Nephron (organoid): ENCODE results near the gene FOXP2.

Source experiments
- H3K27ac Mint-ChIP-seq, 3 experiments: 2 replicates each; pipeline ENCODE4 v1.8.0; 2020; ENCODE audit warnings: mixed read lengths in 3 of 3, mild to moderate bottlenecking in 2 of 3, moderate library complexity in 1 of 3
- H3K27me3 Mint-ChIP-seq: 2 replicates; pipeline ENCODE4 v1.8.0; 2021; ENCODE audit warnings: low read depth, mild to moderate bottlenecking, moderate library complexity, mixed read lengths
- H3K36me3 Mint-ChIP-seq: 2 replicates; pipeline ENCODE4 v1.8.0; 2020; ENCODE audit warnings: low read depth, mixed read lengths
- H3K4me1 Mint-ChIP-seq: 2 replicates; pipeline ENCODE4 v1.8.0; 2020; ENCODE audit warnings: mixed read lengths
- H3K4me3 Mint-ChIP-seq, 3 experiments: 2 replicates each; pipeline ENCODE4 v1.8.0; 2020; ENCODE audit warnings: mild to moderate bottlenecking in 3 of 3, mixed read lengths in 3 of 3, moderate library complexity in 2 of 3
- H3K9me3 Mint-ChIP-seq: 2 replicates; pipeline ENCODE4 v1.8.0; 2020; ENCODE audit warnings: mixed read lengths
- CTCF ChIP-seq, 3 experiments: fragments of 200-600 bp; sonication (generic); IDR thresholded peaks; one replicate each; pipeline ENCODE4 v1.5.0; 2021; ENCODE audit warnings: antibody characterized with exemption in 3 of 3; ENCODE audit not compliant: unreplicated experiment in 3 of 3

Gene FOXP2

GRCh38 chr7:114522081-114522480, 107.5 kb downstream of the FOXP2 start:
- Mint-ChIP-seq H3K27ac (peak overlapping the region in 2 of 3 experiments; percentile 11 to 39), H3K27me3 (no peaks in the 10 kb centered on the region), H3K4me3 (no peak overlapping the region), H3K9me3 (peaks cover 9% of the 10 kb centered on the region), H3K4me1 (peaks cover 6% of the 10 kb centered on the region), H3K36me3 (peaks cover 4% of the 10 kb centered on the region)
- no peak for TF ChIP-seq CTCF (IDR thresholded peaks at IDR 0.05; ENCODE audit: unreplicated experiment in 3 of 3)

- H3K27me3 Mint-ChIP-seq, result no peaks in the 10 kb centered on the region
- peaks cover 26% of the 10 kb centered on the region for H3K4me1 Mint-ChIP-seq
- peak overlapping the region; percentile 1 to 61 (median 34) for H3K27ac Mint-ChIP-seq
- no peak for TF ChIP-seq CTCF (IDR thresholded peaks at IDR 0.05; ENCODE audit: unreplicated experiment in 3 of 3)
- H3K36me3 Mint-ChIP-seq, result no peaks in the 10 kb centered on the region
- no peaks in the 10 kb centered on the region for H3K9me3 Mint-ChIP-seq
- H3K4me3 Mint-ChIP-seq, result no peak overlapping the region
Observed at GRCh38 chr7:114527589-114527988, 113.0 kb downstream of the FOXP2 start.

- Mint-ChIP-seq H3K27ac (peak overlapping the region; percentile 65 to 88 (median 87)), H3K36me3 (no peaks in the 10 kb centered on the region), H3K4me1 (peaks cover 36% of the 10 kb centered on the region), H3K9me3 (no peaks in the 10 kb centered on the region), H3K4me3 (peak overlapping the region in 2 of 3 experiments; percentile 8 to 17), H3K27me3 (no peaks in the 10 kb centered on the region)
- TF ChIP-seq CTCF (IDR thresholded peaks at IDR 0.05; ENCODE audit: unreplicated experiment in 3 of 3), result no peak
Observed at GRCh38 chr7:114530057-114530611, 115.5 kb downstream of the FOXP2 start.

GRCh38 chr7:114531326-114531725, 116.7 kb downstream of the FOXP2 start:
- TF ChIP-seq CTCF (IDR thresholded peaks at IDR 0.05; ENCODE audit: unreplicated experiment in 3 of 3), result no peak
- H3K36me3 Mint-ChIP-seq, result no peaks in the 10 kb centered on the region
- H3K4me1 Mint-ChIP-seq, result peaks cover 36% of the 10 kb centered on the region
- H3K27me3 Mint-ChIP-seq, result no peaks in the 10 kb centered on the region
- no peak overlapping the region for H3K4me3 Mint-ChIP-seq
- no peaks in the 10 kb centered on the region for H3K9me3 Mint-ChIP-seq
- H3K27ac Mint-ChIP-seq, result peak overlapping the region; percentile 54 to 78 (median 65)

DNA sequence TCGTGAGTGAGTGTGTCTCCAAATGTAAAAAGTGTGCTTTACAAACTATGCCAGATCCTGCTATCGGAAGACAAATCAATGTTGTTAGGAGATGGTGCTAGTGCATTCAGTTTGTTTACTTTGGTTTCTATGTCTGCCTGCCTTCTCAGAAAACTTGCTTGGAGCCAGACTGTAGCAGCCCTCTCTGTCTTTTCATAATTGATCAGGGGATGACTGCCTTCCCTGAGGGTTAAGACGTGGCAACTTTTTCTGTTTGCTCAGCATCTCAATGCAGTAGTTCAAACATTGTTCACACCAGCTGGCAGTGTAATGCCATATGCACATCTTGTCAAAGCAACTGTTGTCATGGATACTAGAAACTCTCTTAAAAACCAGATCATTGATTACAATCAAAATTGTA, 118.5 kb downstream of the FOXP2 start:
- TF ChIP-seq CTCF (IDR thresholded peaks at IDR 0.05; ENCODE audit: unreplicated experiment in 3 of 3), result no peak
- Mint-ChIP-seq H3K27ac (peak overlapping the region; percentile 60 to 93 (median 87)), H3K4me1 (peaks cover 32% of the 10 kb centered on the region), H3K4me3 (no peak overlapping the region), H3K9me3 (no peaks in the 10 kb centered on the region), H3K27me3 (no peaks in the 10 kb centered on the region), H3K36me3 (no peaks in the 10 kb centered on the region)

GRCh38 chr7:114534953-114535352, 120.3 kb downstream of the FOXP2 start:
- H3K4me3 Mint-ChIP-seq, result no peak overlapping the region
- no peaks in the 10 kb centered on the region for H3K9me3 Mint-ChIP-seq
- H3K27me3 Mint-ChIP-seq, result no peaks in the 10 kb centered on the region
- no peaks in the 10 kb centered on the region for H3K36me3 Mint-ChIP-seq
- peak overlapping the region in 2 of 3 experiments; percentile 5 to 22 for H3K27ac Mint-ChIP-seq
- no peak for TF ChIP-seq CTCF (IDR thresholded peaks at IDR 0.05; ENCODE audit: unreplicated experiment in 3 of 3)
- peaks cover 29% of the 10 kb centered on the region for H3K4me1 Mint-ChIP-seq
